ENCODE results near the gene ZFYVE28.

Gene ZFYVE28

DNA sequence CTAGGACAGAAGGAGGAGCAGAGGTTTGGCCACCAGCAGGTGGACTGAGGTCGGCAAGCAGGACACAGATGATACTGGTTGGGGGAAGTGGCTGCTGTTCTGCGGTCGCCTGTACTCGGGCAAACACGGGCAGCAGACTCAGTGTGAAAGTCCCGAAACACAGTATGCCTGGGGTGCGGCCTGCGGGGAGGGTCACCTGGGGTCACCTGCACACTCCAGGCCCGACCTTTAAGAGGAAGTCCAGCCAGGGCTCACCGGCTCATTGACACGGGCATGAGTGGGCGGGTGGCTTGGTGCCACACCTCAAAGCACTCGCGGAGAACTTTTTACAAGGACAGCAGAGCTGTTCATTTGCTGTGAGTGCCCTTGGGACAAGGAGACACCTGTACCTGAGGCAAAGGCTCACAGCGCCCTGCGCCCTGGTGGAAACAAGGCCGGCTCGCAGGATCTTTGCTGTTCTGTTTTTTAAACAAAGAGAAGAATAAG lies 85.0 kb downstream of the ZFYVE28 start:
- TF ChIP-seq, protein P1, sequence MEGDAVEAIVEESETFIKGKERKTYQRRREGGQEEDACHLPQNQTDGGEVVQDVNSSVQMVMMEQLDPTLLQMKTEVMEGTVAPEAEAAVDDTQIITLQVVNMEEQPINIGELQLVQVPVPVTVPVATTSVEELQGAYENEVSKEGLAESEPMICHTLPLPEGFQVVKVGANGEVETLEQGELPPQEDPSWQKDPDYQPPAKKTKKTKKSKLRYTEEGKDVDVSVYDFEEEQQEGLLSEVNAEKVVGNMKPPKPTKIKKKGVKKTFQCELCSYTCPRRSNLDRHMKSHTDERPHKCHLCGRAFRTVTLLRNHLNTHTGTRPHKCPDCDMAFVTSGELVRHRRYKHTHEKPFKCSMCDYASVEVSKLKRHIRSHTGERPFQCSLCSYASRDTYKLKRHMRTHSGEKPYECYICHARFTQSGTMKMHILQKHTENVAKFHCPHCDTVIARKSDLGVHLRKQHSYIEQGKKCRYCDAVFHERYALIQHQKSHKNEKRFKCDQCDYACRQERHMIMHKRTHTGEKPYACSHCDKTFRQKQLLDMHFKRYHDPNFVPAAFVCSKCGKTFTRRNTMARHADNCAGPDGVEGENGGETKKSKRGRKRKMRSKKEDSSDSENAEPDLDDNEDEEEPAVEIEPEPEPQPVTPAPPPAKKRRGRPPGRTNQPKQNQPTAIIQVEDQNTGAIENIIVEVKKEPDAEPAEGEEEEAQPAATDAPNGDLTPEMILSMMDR (IDR thresholded peaks at IDR 0.05; ENCODE audit: extremely low read depth, missing control alignments) = no peak

DNA sequence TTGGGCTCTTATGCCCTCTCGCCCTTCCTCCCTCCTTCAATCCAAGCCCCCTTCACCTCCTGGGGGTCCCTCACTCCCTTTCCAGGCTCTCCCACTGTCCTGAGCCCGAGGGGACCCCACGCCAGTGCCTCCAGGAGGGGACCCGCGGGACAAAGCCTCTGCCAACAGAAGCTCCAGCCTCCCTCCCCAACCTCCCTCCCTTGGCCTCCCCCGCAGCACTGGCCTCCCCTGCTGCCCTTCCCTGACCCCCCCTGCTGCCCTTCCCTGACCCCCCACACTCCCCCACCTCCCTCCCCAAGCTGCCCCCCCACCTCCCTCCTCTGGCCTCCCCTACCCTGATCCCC lies 85.5 kb downstream of the ZFYVE28 start:
- TF ChIP-seq, protein P1 (IDR thresholded peaks at IDR 0.05; ENCODE audit: extremely low read depth, missing control alignments) = no peak
- no peak for DNase-seq (ENCODE audit: low spot score)

More for the DNA sequence above, 85.0 kb downstream of the ZFYVE28 start:
- peak; percentile 62 for DNase-seq (ENCODE audit: low spot score)

DNA sequence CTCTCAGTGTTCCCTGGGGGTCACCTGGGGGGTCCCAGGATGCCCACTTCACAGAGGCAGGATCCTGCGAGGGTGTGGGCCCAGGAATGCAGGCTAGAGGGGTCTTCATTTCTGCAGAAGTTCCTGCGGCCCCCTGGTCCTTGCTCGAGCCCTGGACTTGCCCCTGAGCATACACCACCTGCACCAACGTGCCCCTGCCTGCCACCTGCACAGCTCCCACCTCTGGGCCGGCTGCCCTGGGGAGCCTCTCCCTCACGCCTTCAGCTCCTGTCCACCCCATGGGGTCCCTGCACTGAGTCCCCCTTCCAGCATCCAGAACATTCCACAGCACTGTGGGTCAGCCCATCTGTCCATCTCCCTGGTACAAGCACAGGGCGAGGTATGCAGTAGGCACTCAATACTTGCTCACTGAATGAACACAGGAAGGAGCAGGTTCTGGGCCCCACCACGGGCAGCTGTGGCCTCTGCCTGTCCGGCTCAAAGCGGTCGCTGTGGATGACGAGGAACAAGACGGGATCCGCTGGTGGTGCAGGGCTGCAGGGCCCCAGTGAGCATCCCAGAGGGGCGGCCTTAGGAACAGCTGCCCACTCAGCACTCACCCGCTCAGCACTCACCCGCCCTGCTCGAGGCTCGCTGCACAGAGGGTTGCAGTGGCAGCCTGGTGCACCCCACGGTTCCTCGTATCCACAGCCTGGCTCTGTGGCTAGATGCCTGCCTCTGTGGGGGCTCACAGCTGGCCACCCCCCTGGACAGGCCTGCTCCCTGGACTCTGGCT lies 86.1 kb downstream of the ZFYVE28 start:
- DNase-seq (ENCODE audit: low spot score) = no peak
- TF ChIP-seq, protein P1 (IDR thresholded peaks at IDR 0.05; ENCODE audit: extremely low read depth, missing control alignments) = no peak

DNA sequence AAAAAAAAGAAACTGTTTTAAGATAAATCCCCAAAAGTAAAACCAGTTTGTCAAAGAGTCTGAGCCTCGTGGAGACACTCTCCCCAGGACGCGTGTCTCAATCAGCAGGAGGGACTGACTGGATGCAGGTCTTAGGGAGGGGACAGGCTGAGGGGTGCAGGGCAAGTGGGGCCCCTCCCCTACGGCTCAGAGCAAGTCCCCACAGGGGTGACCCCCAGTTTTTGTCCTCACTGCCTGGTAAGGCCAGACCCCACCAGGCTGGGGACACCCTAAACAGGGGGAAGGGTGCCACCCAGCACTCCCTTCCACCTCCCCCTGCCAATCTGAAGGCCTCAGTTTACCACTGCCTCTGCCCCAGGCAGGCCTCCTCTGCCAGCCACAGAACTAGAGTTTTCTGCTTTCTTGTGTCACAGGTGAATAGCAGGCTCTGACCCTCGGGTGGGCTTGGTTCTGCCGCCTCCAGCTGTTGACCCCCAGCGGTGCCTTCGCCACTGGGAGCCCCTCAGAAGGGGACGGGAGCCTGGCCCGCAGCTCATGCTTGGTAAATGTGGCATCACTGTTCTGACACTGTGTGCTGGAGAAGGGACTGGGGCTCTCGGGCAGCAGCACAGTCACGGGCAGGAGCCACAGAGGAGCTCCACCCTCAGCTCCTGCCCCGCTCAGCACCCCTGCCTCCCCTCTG lies 86.8 kb downstream of the ZFYVE28 start:
- TF ChIP-seq, protein P1 (IDR thresholded peaks at IDR 0.05; ENCODE audit: extremely low read depth, missing control alignments) = no peak
- DNase-seq (ENCODE audit: low spot score) = no peak

DNA sequence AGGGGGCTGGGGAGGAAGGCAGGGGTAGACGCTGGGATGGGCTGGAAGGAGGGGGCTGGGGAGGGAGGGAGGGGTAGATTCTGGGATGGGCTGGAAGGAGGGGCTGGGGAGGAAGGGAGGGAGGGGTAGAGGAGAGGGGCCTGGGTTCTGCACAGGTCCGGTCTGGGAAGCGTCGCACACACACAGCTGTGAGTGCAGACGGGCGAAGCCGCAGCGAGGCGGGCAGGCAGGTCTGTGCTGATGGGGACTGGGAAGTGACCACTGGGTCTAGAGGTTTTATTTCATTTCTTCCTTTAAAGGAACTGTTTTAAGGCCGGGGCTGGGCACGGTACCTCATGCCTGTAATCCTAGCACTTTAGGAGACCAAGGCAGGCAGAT lies 87.4 kb downstream of the ZFYVE28 start:
- no peak for DNase-seq (ENCODE audit: low spot score)
- TF ChIP-seq, protein P1 (IDR thresholded peaks at IDR 0.05; ENCODE audit: extremely low read depth, missing control alignments) = no peak

DNA sequence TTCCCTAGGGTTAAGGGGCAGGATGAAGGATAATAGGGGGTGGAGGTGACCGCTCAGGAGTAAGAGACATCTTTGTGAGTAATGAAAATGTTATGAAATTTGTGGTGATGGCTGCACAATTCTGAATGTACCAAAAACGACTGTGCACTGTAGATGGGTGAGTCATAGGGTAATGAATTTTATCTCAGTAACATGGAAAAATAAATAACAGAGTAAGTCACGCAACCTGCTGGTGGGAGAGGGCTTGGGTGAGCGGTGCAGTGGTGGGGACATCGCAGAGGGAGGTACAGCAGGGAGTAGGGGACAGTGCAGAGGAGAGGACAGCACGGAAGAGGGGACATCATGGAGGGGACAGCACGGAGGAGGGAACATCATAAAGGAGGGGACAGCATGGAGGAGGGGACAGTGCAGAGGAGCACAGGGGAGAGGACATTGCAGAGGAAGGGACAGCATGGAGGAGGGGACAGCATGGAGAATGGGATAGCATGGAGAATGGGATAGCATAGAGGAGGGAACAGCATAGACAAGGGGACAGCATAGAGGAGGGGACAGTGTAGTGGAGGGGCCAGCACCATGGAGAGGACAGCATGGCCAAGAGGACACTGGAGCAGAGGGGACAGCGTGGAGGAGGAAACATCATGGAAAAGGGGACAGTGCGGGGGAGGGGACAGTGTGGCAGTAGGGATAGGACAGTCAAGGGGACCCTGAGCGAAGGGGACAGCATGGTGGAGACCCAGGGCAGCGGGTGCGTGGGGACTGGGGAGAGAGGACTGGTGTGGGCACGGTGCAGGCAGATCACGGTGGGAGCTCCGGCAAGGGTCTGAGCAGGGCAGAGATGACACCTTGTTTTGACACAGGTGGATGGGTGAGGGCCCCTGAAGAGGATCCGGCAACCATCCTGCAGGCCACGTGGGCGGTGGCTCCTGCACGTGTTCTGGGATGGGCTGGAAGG lies 88.1 kb downstream of the ZFYVE28 start:
- TF ChIP-seq, protein P1 (IDR thresholded peaks at IDR 0.05; ENCODE audit: extremely low read depth, missing control alignments) = no peak
- no peak for DNase-seq (ENCODE audit: low spot score)
